GM12891 (cell line): ENCODE results near the gene MET.

ENCODE experiments used
- POLR2A ChIP-seq: IDR thresholded peaks from 2 replicates; pipeline ENCODE4 v1.6.1; 2011; ENCODE audit warnings: low read depth, low read length, control low read depth
- POLR2AphosphoS5 ChIP-seq: IDR thresholded peaks from 2 replicates; pipeline ENCODE4 v1.6.1; 2011; ENCODE audit warnings: low read depth, low read length, control low read depth

GRCh38 chr7:116800594-116800993 is 128.6 kb downstream of the MET start:
- TF ChIP-seq POLR2AphosphoS5, result no peak
- TF ChIP-seq POLR2A, result no peak
